NCI-H1694 treated with DMSO at 0.1 percent for 48 hours (cell line): ENCODE results near the gene ADAM12.

ENCODE experiments used
- DNase-seq: peaks from one replicate; lab custom pipeline; 2025; lab: John Stamatoyannopoulos, UW

Gene ADAM12

GRCh38 chr10:126111516-126111915 is 276.8 kb downstream of the ADAM12 start:
- no peak for DNase-seq

GRCh38 chr10:126110489-126111180 is 277.6 kb downstream of the ADAM12 start:
- DNase-seq, result no peak

- no peak for DNase-seq
These were observed 278.4 kb downstream of the ADAM12 start for GRCh38 chr10:126109893-126110292.

GRCh38 chr10:126108693-126109092 is 279.6 kb downstream of the ADAM12 start:
- no peak for DNase-seq

GRCh38 chr10:126104767-126105166 is 283.5 kb downstream of the ADAM12 start:
- DNase-seq, result no peak

GRCh38 chr10:126102636-126103035 is 285.6 kb downstream of the ADAM12 start:
- no peak for DNase-seq

GRCh38 chr10:126101736-126102135 is 286.5 kb downstream of the ADAM12 start:
- DNase-seq, result no peak

- no peak for DNase-seq
These were observed 287.0 kb downstream of the ADAM12 start for GRCh38 chr10:126101325-126101724.

GRCh38 chr10:126099366-126099765 is 288.9 kb downstream of the ADAM12 start:
- no peak for DNase-seq

GRCh38 chr10:126098226-126098581 is 290.1 kb downstream of the ADAM12 start:
- no peak for DNase-seq

- DNase-seq, result no peak
These were observed 290.6 kb downstream of the ADAM12 start for GRCh38 chr10:126097558-126098225.

- DNase-seq, result no peak
These were observed 293.7 kb downstream of the ADAM12 start for GRCh38 chr10:126094537-126094936.

GRCh38 chr10:126092366-126093215 is 295.7 kb downstream of the ADAM12 start:
- DNase-seq, result no peak

- no peak for DNase-seq
These were observed 297.2 kb downstream of the ADAM12 start for GRCh38 chr10:126090911-126091728.

GRCh38 chr10:126090443-126090842 is 297.8 kb downstream of the ADAM12 start:
- no peak for DNase-seq

- no peak for DNase-seq
These were observed 300.3 kb downstream of the ADAM12 start for GRCh38 chr10:126087796-126088505.

GRCh38 chr10:126087153-126087680 is 301.1 kb downstream of the ADAM12 start:
- no peak for DNase-seq

- no peak for DNase-seq
These were observed 302.5 kb downstream of the ADAM12 start for GRCh38 chr10:126085806-126086205.

GRCh38 chr10:126084369-126084768 is 303.9 kb downstream of the ADAM12 start:
- DNase-seq, result no peak

- DNase-seq, result no peak
These were observed 305.3 kb downstream of the ADAM12 start for GRCh38 chr10:126083009-126083408.

GRCh38 chr10:126081841-126082466 is 306.3 kb downstream of the ADAM12 start:
- DNase-seq, result no peak
